ENCODE results near the gene USH1G.
"Not testable (repeated sequence)": the region's sequence is repeated elsewhere in the genome, so short reads cannot be mapped to it uniquely, and the experiment has no call there.

The USH1G gene

GRCh38 chr17:74873037-74873873, 49.8 kb downstream of the USH1G start:
- peak; percentile 99 for DNase-seq

GRCh38 chr17:74872313-74873036, 50.6 kb downstream of the USH1G start, which contains the start of gene FDXR:
TSS of gene FDXR (minus strand) at chr17:74872994. CDS start at chr17:74872944, 50 bp downstream.
- DNase-seq: no peak

GRCh38 chr17:74871356-74872076, 51.5 kb downstream of the USH1G start:
- no peak for DNase-seq

DNA sequence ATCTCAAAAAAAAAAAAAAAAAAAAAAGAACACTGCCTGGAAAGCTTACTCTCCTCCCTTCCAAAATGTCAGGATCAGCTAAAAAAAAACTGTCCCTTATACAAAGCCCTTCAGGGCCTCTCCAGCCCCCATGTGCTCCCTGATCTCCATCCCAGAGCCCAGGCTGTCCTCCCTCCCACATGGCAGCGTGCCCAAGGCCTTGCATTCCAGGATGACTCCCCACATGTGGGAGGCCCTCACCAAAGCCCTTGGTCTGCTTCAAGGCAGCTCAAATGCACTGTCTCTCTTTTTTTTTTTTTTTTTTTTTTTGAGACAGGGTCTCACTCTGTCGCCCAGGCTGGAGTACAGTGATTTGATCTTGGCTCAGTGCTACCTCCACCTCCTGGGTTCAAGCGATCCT, 52.5 kb downstream of the USH1G start:
- DNase-seq: no peak

DNA sequence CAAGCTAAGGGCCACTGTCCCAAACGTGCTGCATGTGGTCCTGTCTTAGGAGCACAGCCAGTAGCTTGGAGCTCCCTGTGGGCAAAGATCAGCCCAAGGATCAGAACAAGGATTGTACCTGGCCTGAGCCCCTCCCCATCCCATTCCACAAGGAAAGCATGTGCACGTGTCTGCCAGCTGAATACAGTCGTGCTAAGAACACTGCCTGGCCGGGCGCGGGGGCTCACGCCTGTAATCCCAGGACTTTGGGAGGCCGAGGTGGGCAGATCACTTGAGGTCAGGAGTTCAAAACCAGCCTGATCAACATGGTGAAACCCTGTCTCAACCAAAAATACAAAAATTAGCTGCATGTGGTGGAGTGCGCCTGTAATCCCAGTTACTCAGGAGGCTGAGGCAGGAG, 53.0 kb downstream of the USH1G start:
- not testable (repeated sequence) for DNase-seq

GRCh38 chr17:74868908-74869255, 54.2 kb downstream of the USH1G start:
- DNase-seq: no peak

DNA sequence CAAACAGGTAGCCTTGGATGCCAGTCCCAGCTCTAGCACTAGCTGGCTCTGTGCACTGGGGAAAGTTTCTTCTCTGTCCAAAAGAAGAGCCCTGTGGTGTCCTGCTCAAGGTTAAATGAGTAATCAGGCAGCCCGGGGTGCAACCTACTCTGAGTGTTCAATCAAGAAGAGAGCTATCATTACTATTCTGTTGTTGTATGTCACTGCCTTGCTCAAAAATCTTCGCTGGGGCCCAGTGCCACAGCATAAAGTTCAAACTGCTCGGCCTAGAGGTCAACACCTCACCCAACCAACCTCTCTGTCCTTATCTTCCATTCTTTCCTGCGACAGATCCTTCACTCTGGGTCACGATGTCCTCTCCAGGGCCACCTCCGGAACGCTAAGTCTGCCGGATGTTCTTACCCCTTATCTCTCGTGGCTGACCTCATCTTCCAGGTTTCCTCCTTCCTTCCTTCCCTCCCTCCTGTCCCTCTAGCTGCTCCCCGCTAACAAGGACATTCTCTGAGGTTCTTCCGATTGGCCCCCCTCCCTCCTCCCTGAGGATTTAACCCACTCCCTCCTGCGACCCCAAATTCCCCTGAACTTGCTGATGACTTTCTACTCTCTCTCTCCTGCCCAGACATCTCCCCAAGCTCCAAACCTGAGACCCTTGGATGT, 54.7 kb downstream of the USH1G start:
- no peak for DNase-seq

DNA sequence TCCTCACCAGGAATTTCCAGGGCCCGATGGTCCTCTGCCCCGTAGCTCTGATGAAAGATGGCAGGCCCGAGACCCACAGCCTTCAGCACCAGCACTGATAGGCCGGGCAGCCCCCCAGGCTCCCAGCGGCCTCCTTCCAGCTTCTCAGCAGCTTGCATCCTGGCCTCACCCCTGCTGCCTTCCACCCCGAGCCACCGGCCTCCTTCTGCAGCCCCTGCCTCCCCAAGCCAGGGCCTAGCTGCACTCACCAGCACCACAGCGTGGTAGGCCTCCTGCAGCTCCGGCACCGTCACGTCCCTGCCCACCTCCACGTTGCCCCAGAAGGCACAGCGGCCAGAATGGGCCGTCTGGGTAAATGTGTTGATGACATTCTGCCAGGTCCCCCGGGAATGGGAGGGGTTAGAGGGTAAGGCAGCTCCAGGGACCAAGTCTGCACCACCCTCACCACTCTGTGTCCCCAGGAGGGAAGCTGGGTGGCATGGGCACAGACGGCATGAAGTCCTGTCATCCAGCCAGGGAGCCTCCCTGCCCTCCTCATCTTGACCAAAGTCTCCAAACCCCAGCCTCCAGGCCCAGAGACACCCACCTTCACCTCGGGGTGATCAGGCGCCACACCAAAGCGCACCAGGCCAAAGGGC, 56.7 kb downstream of the USH1G start:
- no peak for DNase-seq
